Lower lobe of right lung (tissue), 2 donors: Measurements from ENCODE around the gene SERPINA10. TPM values are rescaled to one million over a fixed set of nuclear protein-coding genes. Genes with fewer than 3 reads are reported as not detected.

Experiments
- ATAC-seq, 2 donors: fragments of 200-7000 bp; cut with Tn5 transposase; one replicate each; pipeline ENCODE4 v1.9.1; 2020 to 2022; ENCODE audit warnings: mild to moderate bottlenecking in 2 of 2, moderate library complexity in 2 of 2
- DNase-seq: peaks from one replicate; pipeline ENCODE4 v3.0.0-alpha.2; 2020
- H3K27ac ChIP-seq: fragments of 200-600 bp; one replicate; pipeline ENCODE4 v1.8.0; 2022
- H3K27me3 ChIP-seq: fragments of 200-600 bp; one replicate; pipeline ENCODE4 v1.8.0; 2022; ENCODE audit warnings: low read depth
- H3K36me3 ChIP-seq: fragments of 200-600 bp; one replicate; pipeline ENCODE4 v1.8.0; 2022; ENCODE audit warnings: mild to moderate bottlenecking
- H3K4me1 ChIP-seq: fragments of 200-600 bp; one replicate; pipeline ENCODE4 v1.8.0; 2022
- H3K4me3 ChIP-seq: fragments of 200-600 bp; one replicate; pipeline ENCODE4 v1.8.0; 2022; ENCODE audit warnings: mild to moderate bottlenecking
- H3K9me3 ChIP-seq: fragments of 200-600 bp; one replicate; pipeline ENCODE4 v1.8.0; 2022
- CTCF ChIP-seq: fragments of 200-600 bp; IDR thresholded peaks from one replicate; pipeline ENCODE4 v1.8.0; 2022; ENCODE audit warnings: antibody characterized with exemption, mild to moderate bottlenecking
- intact Hi-C: fragments of 100-400 bp; cut with DNase I; formaldehyde crosslinking; loops from one replicate; pipeline ENCODE4 v1.11.0; 2022
- total RNA-seq: library from RNA; stranded (reverse); fragmentation: NEBNext Ultra II Directional; extraction: Animal tissue kit (Norgen Biotek cat#: 25700); gene quantifications from one replicate; pipeline ENCODE4 v1.2.1, GENCODE V29; 2021
- donor health status: DM: no; HTN: yes; CAD: no; lungs with severe emphysema.

The SERPINA10 gene
- total RNA-seq, 1 donor from 2014 or later, result not detected

DNA sequence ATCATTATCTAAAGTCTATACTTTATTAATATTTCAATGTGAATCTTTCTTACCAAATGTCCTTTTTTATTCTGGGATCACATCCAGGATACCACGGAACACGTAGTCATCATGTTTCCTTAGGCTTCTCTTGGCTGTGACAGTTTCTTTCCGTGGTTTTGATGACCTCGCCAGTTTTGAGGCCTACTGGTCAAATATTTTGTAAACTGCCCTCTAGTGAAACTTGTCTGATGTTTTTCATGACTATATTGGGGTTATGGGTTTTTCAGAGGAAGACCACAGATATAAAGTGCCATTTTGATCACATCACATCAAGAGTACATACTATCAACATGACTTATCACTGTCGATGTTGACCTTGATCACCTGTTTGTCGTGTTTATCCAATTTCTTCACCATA, 44.2 kb upstream of the SERPINA10 start:
- DNase-seq (no peak), ATAC-seq (no peak)
- H3K4me3 ChIP-seq, result no peak overlapping the region

GRCh38 chr14:94334872-94335271, 41.8 kb upstream of the SERPINA10 start:
- intact Hi-C loops, result no loop called here

More for the DNA sequence above, 44.2 kb upstream of the SERPINA10 start:
- no peaks in the 10 kb centered on the region for H3K9me3 ChIP-seq
- peaks cover 8% of the 10 kb centered on the region for H3K4me1 ChIP-seq
- H3K27me3 ChIP-seq, result no peaks in the 10 kb centered on the region
- no peaks in the 10 kb centered on the region for H3K36me3 ChIP-seq
- intact Hi-C loops, result no loop called here
- no peak overlapping the region for H3K27ac ChIP-seq
- no peak for TF ChIP-seq CTCF

GRCh38 chr14:94332587-94332986, 39.5 kb upstream of the SERPINA10 start:
- intact Hi-C loops, result no loop called here
- Histone ChIP-seq H3K4me3 (no peak overlapping the region), H3K4me1 (no peaks in the 10 kb centered on the region), H3K27ac (no peak overlapping the region), H3K36me3 (no peaks in the 10 kb centered on the region), H3K9me3 (no peaks in the 10 kb centered on the region), H3K27me3 (no peaks in the 10 kb centered on the region)
- no peak for ATAC-seq
- no peak for TF ChIP-seq CTCF
- no peak for DNase-seq

More at GRCh38 chr14:94334872-94335271, 41.8 kb upstream of the SERPINA10 start:
- Histone ChIP-seq H3K4me1 (no peaks in the 10 kb centered on the region), H3K27me3 (no peaks in the 10 kb centered on the region), H3K4me3 (no peak overlapping the region), H3K9me3 (no peaks in the 10 kb centered on the region), H3K36me3 (no peaks in the 10 kb centered on the region), H3K27ac (no peak overlapping the region)
- ATAC-seq, result no peak
- TF ChIP-seq CTCF, result no peak
- DNase-seq, result no peak

DNA sequence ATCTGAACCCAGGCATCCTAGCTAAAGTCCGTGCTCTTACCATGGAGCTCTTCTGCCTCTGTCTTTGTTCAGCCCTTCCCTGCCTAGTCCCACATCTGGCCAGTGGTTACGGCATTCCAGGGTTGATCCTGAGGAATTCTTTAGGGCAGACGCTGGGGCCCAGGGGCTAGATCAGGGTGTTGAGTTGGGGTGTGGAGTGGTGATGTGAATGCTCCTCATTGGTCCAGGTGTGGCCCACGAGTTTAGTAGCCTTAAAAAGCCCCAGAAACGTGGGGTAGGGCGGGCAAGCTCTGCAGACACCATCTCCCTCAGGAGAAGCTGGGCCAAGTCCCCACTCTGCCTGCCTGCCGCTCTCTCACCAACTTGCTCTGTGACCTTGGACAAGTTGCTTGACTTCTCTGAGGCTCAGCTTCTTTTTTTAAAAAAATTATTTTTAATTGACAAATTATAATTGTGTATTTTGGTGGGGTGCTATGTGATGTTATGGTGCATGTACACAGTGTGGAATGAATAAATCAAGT, 39.1 kb upstream of the SERPINA10 start:
- Histone ChIP-seq H3K4me1 (no peaks in the 10 kb centered on the region), H3K9me3 (no peaks in the 10 kb centered on the region), H3K36me3 (no peaks in the 10 kb centered on the region), H3K27ac (no peak overlapping the region), H3K4me3 (no peak overlapping the region), H3K27me3 (no peaks in the 10 kb centered on the region)
- no peak for DNase-seq
- TF ChIP-seq CTCF, result no peak
- ATAC-seq, result no peak
- intact Hi-C loops, result no loop called here

GRCh38 chr14:94331462-94331861, 38.4 kb upstream of the SERPINA10 start:
- no peak for TF ChIP-seq CTCF
- intact Hi-C loops, result no loop called here
- no peaks in the 10 kb centered on the region for H3K36me3 ChIP-seq
- no peak overlapping the region for H3K4me3 ChIP-seq
- DNase-seq (no peak), ATAC-seq (no peak)
- H3K27me3 ChIP-seq, result no peaks in the 10 kb centered on the region
- H3K9me3 ChIP-seq, result no peaks in the 10 kb centered on the region
- H3K4me1 ChIP-seq, result no peaks in the 10 kb centered on the region
- H3K27ac ChIP-seq, result no peak overlapping the region

GRCh38 chr14:94330857-94331256, 37.8 kb upstream of the SERPINA10 start:
- DNase-seq (no peak), ATAC-seq (no peak)
- H3K27ac ChIP-seq, result no peak overlapping the region

More at GRCh38 chr14:94330857-94331256, 37.8 kb upstream of the SERPINA10 start:
- no peak for TF ChIP-seq CTCF
- Histone ChIP-seq H3K4me1 (no peaks in the 10 kb centered on the region), H3K36me3 (no peaks in the 10 kb centered on the region), H3K4me3 (no peak overlapping the region), H3K27me3 (no peaks in the 10 kb centered on the region), H3K9me3 (no peaks in the 10 kb centered on the region)
- intact Hi-C loops, result no loop called here
